Measurements from ENCODE around the gene SAMD8.

The SAMD8 gene

GRCh38 chr10:75084834-75085384 is 26.5 kb upstream of the SAMD8 start:
- DNase-seq (ENCODE audit: low read depth in 2 of 2), result no peak

- DNase-seq (ENCODE audit: low read depth in 2 of 2), result no peak
Measured at GRCh38 chr10:75086278-75086934, 25.1 kb upstream of the SAMD8 start.

GRCh38 chr10:75088640-75089039 is 22.8 kb upstream of the SAMD8 start:
- no peak for DNase-seq (ENCODE audit: low read depth in 2 of 2)

- DNase-seq (ENCODE audit: low read depth in 2 of 2), result no peak
Measured at GRCh38 chr10:75089634-75090033, 21.8 kb upstream of the SAMD8 start.

- no peak for DNase-seq (ENCODE audit: low read depth in 2 of 2)
Measured at GRCh38 chr10:75091146-75091545, 20.3 kb upstream of the SAMD8 start.

- no peak for DNase-seq (ENCODE audit: low read depth in 2 of 2)
Measured at GRCh38 chr10:75094465-75094864, 17.0 kb upstream of the SAMD8 start.

GRCh38 chr10:75095631-75096030 is 15.8 kb upstream of the SAMD8 start:
- no peak for DNase-seq (ENCODE audit: low read depth in 2 of 2)

GRCh38 chr10:75096749-75097148 is 14.7 kb upstream of the SAMD8 start:
- no peak for DNase-seq (ENCODE audit: low read depth in 2 of 2)

GRCh38 chr10:75097666-75098285 is 13.7 kb upstream of the SAMD8 start:
- DNase-seq (ENCODE audit: low read depth in 2 of 2), result no peak

GRCh38 chr10:75098902-75099673 is 12.4 kb upstream of the SAMD8 start:
- DNase-seq (ENCODE audit: low read depth in 2 of 2), result no peak

GRCh38 chr10:75099952-75100763 is 11.3 kb upstream of the SAMD8 start:
- DNase-seq (ENCODE audit: low read depth in 2 of 2), result peak; percentile 46 to 62

GRCh38 chr10:75100764-75101291 is 10.6 kb upstream of the SAMD8 start:
- DNase-seq (ENCODE audit: low read depth in 2 of 2), result no peak

- DNase-seq (ENCODE audit: low read depth in 2 of 2), result no peak
Measured at GRCh38 chr10:75101416-75102251, 9.8 kb upstream of the SAMD8 start.

- DNase-seq (ENCODE audit: low read depth in 2 of 2), result no peak
Measured at GRCh38 chr10:75102830-75103673, 8.4 kb upstream of the SAMD8 start.

- DNase-seq (ENCODE audit: low read depth in 2 of 2), result no peak
Measured at GRCh38 chr10:75103881-75104686, 7.4 kb upstream of the SAMD8 start.

GRCh38 chr10:75104842-75105241 is 6.6 kb upstream of the SAMD8 start:
- DNase-seq (ENCODE audit: low read depth in 2 of 2), result no peak

GRCh38 chr10:75105576-75106197 is 5.8 kb upstream of the SAMD8 start:
- no peak for DNase-seq (ENCODE audit: low read depth in 2 of 2)

GRCh38 chr10:75106242-75106641 is 5.2 kb upstream of the SAMD8 start:
- no peak for DNase-seq (ENCODE audit: low read depth in 2 of 2)

Measured in activated CD8-positive, alpha-beta memory T cell treated with anti-CD3 and anti-CD28 coated beads for 4 hours (primary cell).